SK-N-SH treated with all-trans-retinoic acid at 6 μM for 48 hours (cell line): Measurements from ENCODE around the gene PROZ.

ENCODE experiments used
- ESRRG ChIP-seq: fragments of 250-450 bp; sonication (Bioruptor Pico); IDR thresholded peaks from 2 replicates; pipeline ENCODE4 v1.6.1; 2021; ENCODE audit warnings: mild to moderate bottlenecking
- PPARA ChIP-seq: fragments of 250-450 bp; sonication (Bioruptor Pico); IDR thresholded peaks from 2 replicates; pipeline ENCODE4 v1.5.0; 2020; ENCODE audit warnings: mild to moderate bottlenecking, borderline replicate concordance
- TOX ChIP-seq: fragments of 250-450 bp; sonication (Bioruptor Pico); IDR thresholded peaks from 2 replicates; pipeline ENCODE4 v1.8.0; 2021; ENCODE audit warnings: mild to moderate bottlenecking, moderate library complexity, borderline replicate concordance
- ZC3H10 ChIP-seq: fragments of 250-450 bp; sonication (Bioruptor Pico); IDR thresholded peaks from 2 replicates; pipeline ENCODE4 v1.5.1; 2021; ENCODE audit warnings: mild to moderate bottlenecking, moderate library complexity
- ZFP3 ChIP-seq: fragments of 250-450 bp; sonication (Bioruptor Pico); IDR thresholded peaks from 2 replicates; pipeline ENCODE4 v1.5.0; 2020; ENCODE audit warnings: mild to moderate bottlenecking, moderate library complexity
- ZNF565 ChIP-seq: fragments of 450-650 bp; formaldehyde crosslinking; conservative IDR thresholded peaks from 2 replicates; pipeline ENCODE4 v1.5.0; 2020; ENCODE audit warnings: low read depth, mild to moderate bottlenecking, moderate library complexity
- ZNF70 ChIP-seq: fragments of 450-650 bp; formaldehyde crosslinking; IDR thresholded peaks from 2 replicates; pipeline ENCODE4 v1.5.0; 2020; ENCODE audit warnings: mild to moderate bottlenecking, moderate library complexity

- TF ChIP-seq PPARA (CRISPR knock-in tag) (no peak), TOX (no peak), ZFP3 (no peak), ZC3H10 (no peak), ZNF70 (no peak), ESRRG (no peak), ZNF565 (CRISPR knock-in tag) (no peak)
Observed at GRCh38 chr13:113220877-113221276, 62.4 kb downstream of the PROZ start.
